CD14-positive monocyte (primary cell): Measurements from ENCODE around the gene TSHZ3. TPM values are rescaled to one million over a fixed set of nuclear protein-coding genes. Genes with fewer than 3 reads are reported as not detected.

ENCODE experiments used
- DNase-seq, 3 donors: peaks; one replicate each; pipeline ENCODE4 v3.0.0-alpha.2; 2011 to 2022
- H2AFZ ChIP-seq: 2 replicates; pipeline ENCODE4 v1.6.0; 2012; ENCODE audit warnings: mild to moderate bottlenecking, low read depth, low read length, inconsistent platforms; ENCODE audit not compliant: insufficient read depth, poor library complexity, severe bottlenecking
- H3K27ac ChIP-seq, 2 donors: 1 replicate in 1 of 2; 2 replicates in 1 of 2; pipeline ENCODE4 v1.5.1; 2012 to 2013; ENCODE audit warnings: low read length in 2 of 2, control low read depth in 1 of 2, inconsistent platforms in 1 of 2, low read depth in 1 of 2, mild to moderate bottlenecking in 1 of 2
- H3K27me3 ChIP-seq, 2 donors: one replicate each; pipeline versions ENCODE4 v1.6.0 to v1.6.1; 2011 to 2013; ENCODE audit warnings: low read length in 2 of 2; ENCODE audit not compliant: control insufficient read depth in 2 of 2, insufficient read depth in 2 of 2
- H3K36me3 ChIP-seq, 2 donors: replicated peaks in 1 of 2; 1 replicate in 1 of 2; 2 replicates in 1 of 2; pipeline versions ENCODE4 v1.5.1 to v1.6.1; 2012 to 2013; ENCODE audit warnings: low read length in 2 of 2, control low read depth in 1 of 2, inconsistent platforms in 1 of 2, mild to moderate bottlenecking in 1 of 2; ENCODE audit not compliant: insufficient read depth in 2 of 2, control insufficient read depth in 1 of 2
- H3K4me1 ChIP-seq, 2 donors: 1 replicate in 1 of 2; 2 replicates in 1 of 2; pipeline versions ENCODE4 v1.5.1 to v1.6.1; 2012 to 2013; ENCODE audit warnings: low read length in 2 of 2, control low read depth in 1 of 2, inconsistent platforms in 1 of 2, mild to moderate bottlenecking in 1 of 2, moderate library complexity in 1 of 2; ENCODE audit not compliant: insufficient read depth in 2 of 2, control insufficient read depth in 1 of 2
- H3K4me2 ChIP-seq: replicated peaks from 2 replicates; pipeline ENCODE3; 2012; ENCODE audit warnings: low read length, moderate library complexity, mild to moderate bottlenecking; ENCODE audit not compliant: poor library complexity, severe bottlenecking; ENCODE audit errors: extremely low read depth
- H3K4me3 ChIP-seq, 3 experiments: fragments of 200-600 bp in 1 of 3; sonication (generic) in 1 of 3; replicated peaks in 1 of 3; 1 replicate in 2 of 3; 2 replicates in 1 of 3; pipeline ENCODE4 v1.5.1; 2011 to 2013; ENCODE audit warnings: low read length in 3 of 3, mild to moderate bottlenecking in 3 of 3, control low read depth in 2 of 3, low read depth in 2 of 3, inconsistent platforms in 1 of 3, moderate library complexity in 1 of 3
- H3K79me2 ChIP-seq: 2 replicates; pipeline ENCODE4 v1.6.0; 2012; ENCODE audit warnings: mild to moderate bottlenecking, control low read depth, inconsistent platforms, low read length, moderate library complexity; ENCODE audit not compliant: insufficient read depth
- H3K9ac ChIP-seq: 2 replicates; pipeline ENCODE4 v1.6.0; 2017; ENCODE audit warnings: low read length, mild to moderate bottlenecking; ENCODE audit not compliant: insufficient read depth, poor library complexity, severe bottlenecking
- H3K9me3 ChIP-seq, 2 donors: replicated peaks in 1 of 2; 1 replicate in 1 of 2; 2 replicates in 1 of 2; pipeline versions ENCODE4 v1.5.1 to v1.6.1; 2012 to 2013; ENCODE audit warnings: low read length in 2 of 2, control low read depth in 1 of 2; ENCODE audit not compliant: control insufficient read depth in 1 of 2, insufficient read depth in 1 of 2
- H4K20me1 ChIP-seq: 2 replicates; pipeline ENCODE4 v1.6.0; 2012; ENCODE audit warnings: mild to moderate bottlenecking, low read length, control low read depth, moderate library complexity; ENCODE audit not compliant: insufficient read depth
- H3K27ac Mint-ChIP-seq, 7 donors: one replicate each; pipeline ENCODE4 v1.8.0; 2020; ENCODE audit warnings: mild to moderate bottlenecking in 7 of 7, mixed read lengths in 7 of 7, moderate library complexity in 6 of 7, inconsistent platforms in 2 of 7
- H3K27me3 Mint-ChIP-seq, 3 donors: one replicate each; pipeline ENCODE4 v1.8.0; 2021 to 2022; ENCODE audit warnings: low read depth in 3 of 3, mild to moderate bottlenecking in 3 of 3, mixed read lengths in 3 of 3, moderate library complexity in 3 of 3, inconsistent platforms in 1 of 3
- H3K36me3 Mint-ChIP-seq, 2 donors: one replicate each; pipeline ENCODE4 v1.8.0; 2020; ENCODE audit warnings: mixed read lengths in 2 of 2, inconsistent platforms in 1 of 2, mild to moderate bottlenecking in 1 of 2
- H3K4me1 Mint-ChIP-seq: one replicate; pipeline ENCODE4 v1.8.0; 2020; ENCODE audit warnings: mild to moderate bottlenecking, mixed read lengths
- H3K4me3 Mint-ChIP-seq, 2 donors: one replicate each; pipeline ENCODE4 v1.8.0; 2020; ENCODE audit warnings: mild to moderate bottlenecking in 2 of 2, mixed read lengths in 2 of 2, moderate library complexity in 1 of 2
- H3K9me3 Mint-ChIP-seq, 7 donors: one replicate each; pipeline ENCODE4 v1.8.0; 2020 to 2022; ENCODE audit warnings: mixed read lengths in 7 of 7, mild to moderate bottlenecking in 6 of 7, moderate library complexity in 6 of 7, inconsistent platforms in 2 of 7
- CTCF ChIP-seq: fragments of 200-600 bp; IDR thresholded peaks from one replicate; pipeline ENCODE4 v1.8.0; 2022; ENCODE audit warnings: antibody characterized with exemption, mild to moderate bottlenecking
- WGBS: methylation state at CpG from one replicate; pipeline ENCODE4 v1.1.5; 2013; ENCODE audit warnings: missing lambda C conversion rate; ENCODE audit not compliant: insufficient coverage; 5-methylcytosine and 5-hydroxymethylcytosine counted together
- intact Hi-C, 2 donors: fragments of 100-400 bp; cut with micrococcal nuclease; formaldehyde crosslinking; loops; one replicate each; pipeline versions ENCODE4 v1.15.0 to v1.15.1; 2023
- polyA plus RNA-seq, 3 donors: library from polyadenylated mRNA; depleted of rRNA in 1 of 3; unstranded in 2 of 3; stranded (reverse) in 1 of 3; fragments of 300-500 nt in 2 of 3; fragments of >200 nt in 1 of 3; fragmentation: Illumina TruSeq in 2 of 3; gene quantifications; 1 replicate in 2 of 3; 2 replicates in 1 of 3; pipeline ENCODE4 v1.2.3, GENCODE V29; 2012 to 2021

TSHZ3 gene
- polyA plus RNA-seq, 3 donors: 2.3 to 5.8 (median 3.3) TPM

GRCh38 chr19:31342926-31343325 is 6.3 kb downstream of the TSHZ3 start:
- H3K27ac Mint-ChIP-seq: no peak overlapping the region
- Histone ChIP-seq H3K36me3 (peaks cover 0 to 34% of the 10 kb centered on the region in 2 donors), H2AFZ (no peak overlapping the region), H3K79me2 (peaks cover 91% of the 10 kb centered on the region), H3K4me1 (peaks cover 30 to 32% of the 10 kb centered on the region in 2 donors), H3K27ac (no peak overlapping the region), H3K9ac (no peak overlapping the region), H3K9me3 (no peaks in the 10 kb centered on the region), H3K4me2 (no peak overlapping the region), H3K4me3 (no peak overlapping the region), H3K27me3 (peaks cover 0 to 4% of the 10 kb centered on the region in 2 donors), H4K20me1 (peaks cover 99% of the 10 kb centered on the region)
- peaks cover 0 to 3% (median 0%) of the 10 kb centered on the region in 7 donors for H3K9me3 Mint-ChIP-seq
- H3K36me3 Mint-ChIP-seq: peaks cover 37 to 50% of the 10 kb centered on the region in 2 donors
- intact Hi-C loops: no loop called here
- no peak for TF ChIP-seq CTCF
- no peak for DNase-seq
- H3K4me1 Mint-ChIP-seq: peaks cover 41% of the 10 kb centered on the region
- 95% methylated on average over 2 of the region's 5 CpGs for WGBS
- H3K27me3 Mint-ChIP-seq: peaks cover 3 to 9% (median 4%) of the 10 kb centered on the region in 3 donors
- no peak overlapping the region for H3K4me3 Mint-ChIP-seq

GRCh38 chr19:31340042-31341025 is 8.9 kb downstream of the TSHZ3 start:
- H3K4me1 Mint-ChIP-seq: peaks cover 34% of the 10 kb centered on the region
- Histone ChIP-seq H3K4me1 (peaks cover 24 to 25% of the 10 kb centered on the region in 2 donors), H4K20me1 (peaks cover 99% of the 10 kb centered on the region), H3K27me3 (no peaks in the 10 kb centered on the region), H3K9me3 (no peaks in the 10 kb centered on the region), H3K36me3 (peaks cover 7 to 38% of the 10 kb centered on the region in 2 donors), H3K9ac (no peak overlapping the region), H3K4me2 (peak overlapping the region; percentile 53), H3K4me3 (peak overlapping the region in 1 of 3 experiments; percentile 10), H2AFZ (no peak overlapping the region), H3K79me2 (peaks cover 92% of the 10 kb centered on the region), H3K27ac (no peak overlapping the region)
- H3K27ac Mint-ChIP-seq: peak overlapping the region in 4 of 7 donors; percentile 26 to 58 (median 44)
- WGBS: 20% methylated on average over 3 of the region's 14 CpGs
- no peak for DNase-seq
- no peak for TF ChIP-seq CTCF
- peaks cover 49 to 58% of the 10 kb centered on the region in 2 donors for H3K36me3 Mint-ChIP-seq
- peaks cover 0 to 1% (median 1%) of the 10 kb centered on the region in 3 donors for H3K27me3 Mint-ChIP-seq
- peak overlapping the region in 1 of 2 donors; percentile 76 for H3K4me3 Mint-ChIP-seq
- intact Hi-C loops: no loop called here
- H3K9me3 Mint-ChIP-seq: no peaks in the 10 kb centered on the region
